Measurements from ENCODE around the gene DHX36.

DHX36 gene

DNA sequence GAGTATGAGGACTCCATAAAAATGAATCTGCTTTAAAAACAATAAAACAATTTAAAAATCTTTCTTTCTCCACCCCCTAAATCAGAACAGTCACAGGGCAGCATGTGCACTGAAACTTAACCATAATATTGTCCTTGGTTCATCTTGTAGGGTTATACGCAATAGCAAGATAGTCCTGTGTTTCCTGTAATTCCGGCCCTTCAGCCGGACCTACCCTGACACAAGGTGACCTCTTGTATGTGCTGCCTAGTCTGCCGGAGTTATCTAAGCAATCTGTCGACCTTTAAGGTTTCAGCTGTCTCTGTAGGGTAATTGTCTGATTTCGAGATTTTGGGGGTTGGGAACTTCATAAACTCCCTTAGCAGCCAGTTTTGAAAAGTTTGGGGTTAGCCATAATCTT, 99.9 kb downstream of the DHX36 start:
- no peak for DNase-seq (ENCODE audit: low spot score)

DNA sequence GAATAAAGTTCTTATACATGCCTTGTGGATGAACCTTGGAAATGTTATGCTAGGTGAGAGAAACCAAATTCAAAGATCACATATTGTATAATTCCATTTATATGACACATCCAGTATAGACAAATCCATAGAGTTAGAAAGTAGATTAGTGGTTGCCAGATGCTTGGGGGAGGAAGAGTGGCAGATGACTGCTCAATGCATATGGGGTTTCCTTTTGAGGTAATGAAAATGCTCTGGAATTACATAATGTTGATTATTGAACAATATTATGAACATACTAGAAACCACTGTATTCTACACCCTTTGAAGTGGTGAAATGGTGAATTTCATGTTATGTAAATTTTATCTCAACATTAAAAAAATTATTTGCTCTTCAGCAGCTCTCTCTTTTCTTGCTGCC, 100.8 kb downstream of the DHX36 start:
- no peak for DNase-seq (ENCODE audit: low spot score)

Data from germinal center (tissue), 1 donor.